GM10266 (cell line): ENCODE measurements around the gene CRELD1.

Experiments used
- DNase-seq: peaks from one replicate; pipeline ENCODE4 v3.0.0; 2012; ENCODE audit errors: extremely low spot score
- CTCF ChIP-seq: IDR thresholded peaks from 2 replicates; pipeline ENCODE4 v1.5.1; 2012; ENCODE audit warnings: mild to moderate bottlenecking, low read depth; ENCODE audit not compliant: control insufficient read depth, insufficient read depth; ENCODE audit errors: missing control alignments

CRELD1 gene

GRCh38 chr3:9965200-9965875 is 31.7 kb downstream of the CRELD1 start:
- no peak for DNase-seq
- TF ChIP-seq CTCF = no peak

- DNase-seq = no peak
- TF ChIP-seq CTCF = no peak
These were observed 33.2 kb downstream of the CRELD1 start for GRCh38 chr3:9966841-9967240.

DNA sequence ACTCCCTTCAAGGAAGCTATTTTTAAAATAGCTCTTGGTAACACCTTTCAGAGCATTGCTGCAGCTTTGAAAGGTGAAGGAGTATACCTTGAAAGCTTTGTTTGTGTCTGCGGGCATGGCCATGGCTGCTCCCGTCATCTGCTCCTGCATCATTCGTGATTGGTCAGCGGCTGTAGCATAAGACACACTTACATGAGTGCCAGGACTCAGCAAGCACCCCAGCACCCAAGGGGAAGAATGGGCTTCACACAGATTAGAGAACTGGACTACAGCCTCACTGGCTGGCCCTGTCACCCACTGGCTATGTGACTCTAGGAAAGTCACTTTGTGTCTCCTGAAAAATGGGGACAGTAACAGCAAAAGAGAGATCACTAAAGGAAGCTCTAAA is 36.0 kb downstream of the CRELD1 start:
- no peak for TF ChIP-seq CTCF
- DNase-seq = no peak

- no peak for DNase-seq
These were observed 36.5 kb downstream of the CRELD1 start for GRCh38 chr3:9970020-9970652.

DNA sequence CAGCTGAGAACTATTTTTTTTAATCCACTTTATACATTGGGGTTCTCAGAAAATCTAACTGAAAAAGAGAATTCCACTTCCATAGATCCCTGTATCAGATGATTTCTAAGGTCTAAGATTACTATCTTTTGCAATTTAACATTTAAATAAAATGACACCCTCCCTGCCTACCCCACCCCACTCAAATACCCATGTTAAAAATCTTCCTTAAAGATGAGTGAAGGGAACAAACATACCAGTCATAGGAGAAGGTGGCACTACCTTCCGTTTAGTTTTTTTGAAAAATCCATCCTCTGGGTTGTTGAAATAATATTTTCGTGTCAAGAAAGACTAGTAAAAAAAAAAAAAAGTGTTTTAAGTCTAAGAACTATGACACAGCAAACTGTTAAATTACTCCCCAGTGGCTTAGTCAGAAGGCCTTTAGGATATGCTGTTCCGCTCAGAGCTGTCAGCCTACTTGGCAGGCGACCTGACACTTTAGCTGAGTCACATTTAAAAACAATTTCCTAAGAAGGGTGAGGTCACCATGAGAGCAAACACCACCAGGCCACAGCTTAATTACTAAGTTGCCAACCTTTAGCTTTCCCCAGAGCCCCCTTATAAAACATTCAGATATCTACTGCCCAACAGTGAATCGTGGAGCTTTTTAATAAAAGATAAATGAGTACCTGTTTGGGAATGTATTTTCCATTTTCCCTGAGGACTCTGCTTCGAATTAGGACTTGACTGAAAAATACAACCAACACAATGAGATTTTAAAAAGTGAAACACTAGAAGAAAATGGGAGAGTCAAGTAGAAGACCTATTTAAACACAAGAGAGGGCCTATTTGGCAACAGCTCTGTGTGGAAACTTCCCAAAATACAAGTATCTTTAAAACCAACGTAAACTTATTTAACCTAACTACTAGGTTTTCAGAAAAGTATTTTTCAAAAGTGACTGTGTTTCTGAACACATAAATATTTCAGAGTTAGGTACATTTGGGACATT is 43.4 kb downstream of the CRELD1 start:
- no peak for TF ChIP-seq CTCF
- no peak for DNase-seq

More at GRCh38 chr3:9970020-9970652, 36.5 kb downstream of the CRELD1 start:
- TF ChIP-seq CTCF = no peak

- TF ChIP-seq CTCF = no peak
- no peak for DNase-seq
These were observed 45.2 kb downstream of the CRELD1 start for GRCh38 chr3:9978710-9979305.
